Measurements from ENCODE around the gene TMEM175.

DNA sequence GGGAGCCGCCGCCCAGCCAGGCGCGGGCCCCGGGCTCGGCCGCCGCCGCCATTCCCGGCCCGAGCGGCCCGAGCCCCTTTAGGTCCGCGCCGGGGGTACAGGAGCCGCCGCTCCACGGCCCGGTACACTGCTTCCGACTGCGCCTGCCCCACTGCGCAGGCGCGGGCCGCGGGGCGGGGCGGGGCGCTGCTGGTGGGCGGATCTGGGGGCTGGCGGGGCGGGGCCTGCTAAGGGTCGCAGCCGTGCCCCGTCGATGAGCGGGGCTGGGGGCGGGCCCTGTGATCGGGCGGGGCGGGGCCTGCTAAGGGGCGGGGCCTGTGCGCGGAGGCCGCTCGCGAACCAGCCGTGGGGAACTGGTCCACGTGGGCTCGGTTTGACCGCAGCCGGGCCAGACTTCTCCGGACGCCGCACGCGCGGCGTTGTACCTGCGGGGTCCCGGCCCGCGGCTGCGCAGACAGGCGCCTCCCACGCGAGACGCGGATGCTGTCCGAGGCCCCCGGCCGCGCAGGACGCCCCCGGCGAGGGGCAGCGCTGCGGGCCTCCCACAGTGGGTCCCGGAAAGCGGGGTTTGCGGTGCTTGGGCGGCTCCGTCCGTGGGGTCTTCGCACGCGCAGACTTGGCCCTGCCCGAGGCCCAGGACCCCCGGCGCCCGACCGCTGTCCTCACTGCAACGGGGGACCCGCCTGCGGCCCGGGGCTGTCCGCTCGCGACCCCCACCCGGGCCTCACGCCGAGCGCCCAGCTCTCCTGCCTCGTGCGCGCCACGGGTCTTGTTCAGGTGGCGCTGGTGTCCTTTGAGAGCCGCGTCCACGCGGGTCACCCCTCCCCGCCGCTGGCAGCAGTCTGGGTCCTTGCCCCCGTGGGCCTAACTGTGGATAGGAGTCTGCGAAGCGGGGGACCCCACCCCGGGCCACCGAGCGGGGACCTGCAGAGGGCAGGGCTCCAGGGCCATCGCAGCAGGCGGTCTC is 41.5 kb downstream of the TMEM175 start, which contains the start of gene DGKQ:
- TF ChIP-seq, protein P1, sequence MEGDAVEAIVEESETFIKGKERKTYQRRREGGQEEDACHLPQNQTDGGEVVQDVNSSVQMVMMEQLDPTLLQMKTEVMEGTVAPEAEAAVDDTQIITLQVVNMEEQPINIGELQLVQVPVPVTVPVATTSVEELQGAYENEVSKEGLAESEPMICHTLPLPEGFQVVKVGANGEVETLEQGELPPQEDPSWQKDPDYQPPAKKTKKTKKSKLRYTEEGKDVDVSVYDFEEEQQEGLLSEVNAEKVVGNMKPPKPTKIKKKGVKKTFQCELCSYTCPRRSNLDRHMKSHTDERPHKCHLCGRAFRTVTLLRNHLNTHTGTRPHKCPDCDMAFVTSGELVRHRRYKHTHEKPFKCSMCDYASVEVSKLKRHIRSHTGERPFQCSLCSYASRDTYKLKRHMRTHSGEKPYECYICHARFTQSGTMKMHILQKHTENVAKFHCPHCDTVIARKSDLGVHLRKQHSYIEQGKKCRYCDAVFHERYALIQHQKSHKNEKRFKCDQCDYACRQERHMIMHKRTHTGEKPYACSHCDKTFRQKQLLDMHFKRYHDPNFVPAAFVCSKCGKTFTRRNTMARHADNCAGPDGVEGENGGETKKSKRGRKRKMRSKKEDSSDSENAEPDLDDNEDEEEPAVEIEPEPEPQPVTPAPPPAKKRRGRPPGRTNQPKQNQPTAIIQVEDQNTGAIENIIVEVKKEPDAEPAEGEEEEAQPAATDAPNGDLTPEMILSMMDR (conservative IDR thresholded peaks at IDR 0.05; ENCODE audit: low read depth, low read length), result no peak
- no peak for TF ChIP-seq POLR2A (IDR thresholded peaks at IDR 0.05; ENCODE audit: low read depth, low read length)
- no peak for TF ChIP-seq BHLHE40 (IDR thresholded peaks at IDR 0.05; ENCODE audit: low read depth, low read length)
- no peak for TF ChIP-seq MAZ (IDR thresholded peaks at IDR 0.05; ENCODE audit: borderline replicate concordance, low read depth, low read length)
- TF ChIP-seq, protein P2, sequence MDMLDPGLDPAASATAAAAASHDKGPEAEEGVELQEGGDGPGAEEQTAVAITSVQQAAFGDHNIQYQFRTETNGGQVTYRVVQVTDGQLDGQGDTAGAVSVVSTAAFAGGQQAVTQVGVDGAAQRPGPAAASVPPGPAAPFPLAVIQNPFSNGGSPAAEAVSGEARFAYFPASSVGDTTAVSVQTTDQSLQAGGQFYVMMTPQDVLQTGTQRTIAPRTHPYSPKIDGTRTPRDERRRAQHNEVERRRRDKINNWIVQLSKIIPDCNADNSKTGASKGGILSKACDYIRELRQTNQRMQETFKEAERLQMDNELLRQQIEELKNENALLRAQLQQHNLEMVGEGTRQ (IDR thresholded peaks at IDR 0.05; ENCODE audit: low read depth, low read length), result peak; percentile 71
- no peak for TF ChIP-seq SMC3 (IDR thresholded peaks at IDR 0.05; ENCODE audit: low read depth, low read length)
- TF ChIP-seq, protein P3, sequence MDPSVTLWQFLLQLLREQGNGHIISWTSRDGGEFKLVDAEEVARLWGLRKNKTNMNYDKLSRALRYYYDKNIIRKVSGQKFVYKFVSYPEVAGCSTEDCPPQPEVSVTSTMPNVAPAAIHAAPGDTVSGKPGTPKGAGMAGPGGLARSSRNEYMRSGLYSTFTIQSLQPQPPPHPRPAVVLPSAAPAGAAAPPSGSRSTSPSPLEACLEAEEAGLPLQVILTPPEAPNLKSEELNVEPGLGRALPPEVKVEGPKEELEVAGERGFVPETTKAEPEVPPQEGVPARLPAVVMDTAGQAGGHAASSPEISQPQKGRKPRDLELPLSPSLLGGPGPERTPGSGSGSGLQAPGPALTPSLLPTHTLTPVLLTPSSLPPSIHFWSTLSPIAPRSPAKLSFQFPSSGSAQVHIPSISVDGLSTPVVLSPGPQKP (IDR thresholded peaks at IDR 0.05; ENCODE audit: borderline replicate concordance, low read depth, low read length), result no peak
